ENCODE results near the gene GSG1L.
A peak's percentile ranks its signal among the peaks of the same experiment; 100 is the strongest.

GSG1L gene

DNA sequence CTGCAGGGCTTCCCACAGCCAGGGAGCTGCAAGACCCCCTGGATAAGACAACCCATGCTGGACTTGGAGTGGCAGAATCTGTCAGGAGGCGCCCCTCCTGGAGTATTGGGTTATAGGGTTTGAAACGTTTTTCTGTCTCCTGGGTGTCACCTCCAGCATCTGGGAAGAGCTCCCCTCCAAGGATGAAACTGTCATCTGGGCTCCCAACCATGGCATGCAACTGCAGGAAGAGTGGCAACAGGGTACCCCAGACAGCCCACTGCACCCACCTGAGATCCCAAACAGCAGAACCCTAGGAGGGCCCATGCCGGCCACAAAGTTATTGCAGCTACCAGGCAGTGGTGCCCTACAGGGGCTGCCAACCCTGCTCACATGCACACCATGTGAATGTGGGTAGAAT lies 636 bp upstream of the GSG1L start:
- no peak for DNase-seq (ENCODE audit: low read depth)
- TF ChIP-seq, protein P1, sequence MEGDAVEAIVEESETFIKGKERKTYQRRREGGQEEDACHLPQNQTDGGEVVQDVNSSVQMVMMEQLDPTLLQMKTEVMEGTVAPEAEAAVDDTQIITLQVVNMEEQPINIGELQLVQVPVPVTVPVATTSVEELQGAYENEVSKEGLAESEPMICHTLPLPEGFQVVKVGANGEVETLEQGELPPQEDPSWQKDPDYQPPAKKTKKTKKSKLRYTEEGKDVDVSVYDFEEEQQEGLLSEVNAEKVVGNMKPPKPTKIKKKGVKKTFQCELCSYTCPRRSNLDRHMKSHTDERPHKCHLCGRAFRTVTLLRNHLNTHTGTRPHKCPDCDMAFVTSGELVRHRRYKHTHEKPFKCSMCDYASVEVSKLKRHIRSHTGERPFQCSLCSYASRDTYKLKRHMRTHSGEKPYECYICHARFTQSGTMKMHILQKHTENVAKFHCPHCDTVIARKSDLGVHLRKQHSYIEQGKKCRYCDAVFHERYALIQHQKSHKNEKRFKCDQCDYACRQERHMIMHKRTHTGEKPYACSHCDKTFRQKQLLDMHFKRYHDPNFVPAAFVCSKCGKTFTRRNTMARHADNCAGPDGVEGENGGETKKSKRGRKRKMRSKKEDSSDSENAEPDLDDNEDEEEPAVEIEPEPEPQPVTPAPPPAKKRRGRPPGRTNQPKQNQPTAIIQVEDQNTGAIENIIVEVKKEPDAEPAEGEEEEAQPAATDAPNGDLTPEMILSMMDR (conservative IDR thresholded peaks at IDR 0.05; ENCODE audit: low read length), result no peak
- no peak overlapping the region for H3K4me3 ChIP-seq (ENCODE audit: low read length)

DNA sequence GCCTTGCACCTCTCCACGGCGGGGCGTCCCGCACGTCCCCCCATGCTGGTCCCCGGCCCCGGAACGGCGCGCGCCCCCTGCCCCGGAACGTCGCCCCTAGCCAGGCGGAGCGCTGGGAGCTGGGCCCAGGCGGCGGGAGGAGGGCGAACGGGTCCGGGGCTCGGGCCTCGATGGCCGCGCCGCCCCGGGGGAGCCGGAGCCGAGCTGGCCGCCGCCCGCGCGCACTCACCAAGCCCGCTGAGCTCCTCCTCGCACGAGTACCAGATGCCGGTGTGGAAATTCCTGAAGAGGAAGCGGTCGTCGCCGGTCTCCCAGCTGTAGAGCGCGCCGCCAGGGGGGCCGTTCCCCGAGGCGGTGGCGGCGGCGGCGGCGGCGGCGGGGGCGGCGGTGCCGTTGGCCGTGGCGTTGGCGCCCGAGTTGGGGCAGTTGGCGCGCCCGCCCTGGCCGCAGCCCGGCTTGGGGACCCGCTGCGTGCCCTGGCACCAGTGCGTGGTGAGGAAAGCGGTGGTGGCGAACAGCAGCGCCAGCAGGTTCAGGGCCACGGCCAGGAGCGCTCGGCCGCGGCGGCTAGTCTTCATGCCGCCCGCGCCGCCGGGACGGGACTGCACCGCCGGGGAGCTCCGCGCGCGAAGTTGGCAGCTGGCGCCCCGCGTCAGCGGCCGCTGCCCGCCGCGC lies 530 bp downstream of the GSG1L start:
- TF ChIP-seq, protein P1 (conservative IDR thresholded peaks at IDR 0.05; ENCODE audit: low read length), result no peak
- DNase-seq (ENCODE audit: low read depth), result peak; percentile 29
- no peak overlapping the region for H3K4me3 ChIP-seq (ENCODE audit: low read length)

DNA sequence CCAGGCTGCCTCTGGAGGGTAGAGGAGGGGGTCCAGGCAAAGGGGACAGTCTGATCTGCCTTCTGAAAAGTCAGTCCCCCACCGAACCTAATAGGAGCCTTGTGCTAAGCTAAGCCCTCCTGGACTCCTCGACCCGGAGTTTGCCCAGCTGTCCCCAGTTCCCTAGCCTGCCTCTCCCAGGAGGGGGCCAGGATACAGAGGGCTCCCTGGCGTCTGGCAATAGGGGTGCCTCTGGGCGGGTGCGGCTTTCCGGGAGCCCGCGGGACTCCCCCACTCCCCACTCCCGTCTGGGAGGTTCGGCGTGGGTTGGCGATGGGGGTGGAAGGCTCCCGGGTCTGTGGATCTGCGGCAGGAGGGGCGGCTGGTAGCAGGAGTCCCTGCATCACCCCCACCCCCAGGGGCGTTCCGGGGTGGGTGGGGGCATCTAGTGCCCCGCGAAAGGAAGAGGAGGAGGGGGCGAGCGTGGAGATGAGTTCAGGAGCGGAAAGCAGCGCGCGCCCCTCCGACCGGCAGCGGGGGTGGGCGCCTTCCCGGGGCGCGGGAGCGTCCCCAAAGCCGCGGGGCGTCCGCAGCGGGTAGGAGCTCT lies 1.2 kb downstream of the GSG1L start:
- no peak overlapping the region for H3K4me3 ChIP-seq (ENCODE audit: low read length)
- TF ChIP-seq, protein P1 (conservative IDR thresholded peaks at IDR 0.05; ENCODE audit: low read length), result no peak
- DNase-seq (ENCODE audit: low read depth), result no peak

DNA sequence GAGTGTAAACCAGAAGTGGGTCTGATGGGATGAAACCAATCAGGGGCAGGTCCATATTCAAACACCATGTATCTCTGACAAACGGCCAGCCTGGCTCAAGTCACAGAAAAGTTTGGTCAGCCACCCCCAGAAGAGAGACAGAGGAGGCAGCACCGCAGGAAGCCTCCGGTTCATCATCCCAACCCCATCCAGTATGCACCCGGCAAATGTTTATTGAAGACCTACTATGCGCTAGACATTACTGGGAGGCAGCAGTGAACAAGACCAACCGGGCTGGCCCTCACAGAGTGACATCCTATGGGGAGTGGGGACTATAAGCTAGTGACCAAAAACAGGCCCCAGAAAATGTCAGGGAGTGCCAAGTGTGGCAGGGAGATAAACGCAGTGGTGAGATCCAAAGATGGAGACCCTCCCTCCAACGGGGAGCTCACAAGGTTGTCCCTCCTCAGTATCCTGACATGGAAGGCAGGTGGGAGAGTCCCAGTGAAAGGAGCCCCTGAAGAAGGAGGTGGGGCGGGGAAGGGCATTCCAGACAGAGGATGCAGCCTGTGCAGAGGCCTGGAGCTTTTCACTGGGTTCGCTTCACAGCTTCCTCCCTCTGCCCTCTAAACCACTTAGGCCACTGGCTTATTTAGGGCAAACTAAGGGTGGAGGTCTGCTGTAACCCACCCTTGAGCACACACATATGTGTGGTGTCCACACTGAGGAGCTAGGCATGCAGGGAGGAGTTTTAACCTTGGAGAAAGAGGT lies 2.0 kb downstream of the GSG1L start:
- DNase-seq (ENCODE audit: low read depth), result no peak
- TF ChIP-seq, protein P1 (conservative IDR thresholded peaks at IDR 0.05; ENCODE audit: low read length), result no peak

DNA sequence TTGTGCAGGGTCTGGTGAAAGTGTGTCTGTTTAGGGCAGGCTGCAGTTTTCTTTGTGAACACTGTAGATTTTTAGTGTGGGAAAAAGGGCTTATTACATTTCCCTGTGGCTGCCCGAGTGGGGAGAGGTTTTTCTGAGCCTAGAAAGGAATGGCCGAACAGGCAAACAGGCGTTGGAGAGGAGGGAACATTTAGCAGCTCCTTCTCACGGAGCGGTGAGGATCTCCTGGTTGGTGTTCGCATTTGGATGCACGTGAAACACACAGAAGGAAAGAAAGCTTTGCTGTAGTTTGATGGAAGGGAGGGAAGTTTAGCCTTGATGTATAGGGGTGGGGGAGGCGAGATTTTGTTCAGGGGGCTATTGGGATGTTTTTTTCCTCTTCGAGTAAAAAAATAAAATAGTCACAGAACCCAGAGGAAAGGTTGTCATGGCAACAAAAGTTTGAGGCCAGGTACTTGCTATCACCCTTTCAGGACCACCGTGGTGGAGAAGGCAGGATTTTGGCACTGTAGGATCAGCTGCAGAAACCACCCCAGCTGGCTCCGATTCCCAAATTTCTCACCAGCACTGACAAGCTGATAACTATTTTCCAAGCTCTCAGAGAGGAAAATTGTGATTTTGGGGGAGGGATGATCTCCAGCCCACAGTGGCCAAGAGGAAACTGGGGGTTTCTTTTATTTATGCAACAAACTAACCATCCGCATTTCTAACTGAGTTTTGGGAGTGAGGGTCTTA lies 3.5 kb downstream of the GSG1L start:
- DNase-seq (ENCODE audit: low read depth), result no peak
- TF ChIP-seq, protein P1 (conservative IDR thresholded peaks at IDR 0.05; ENCODE audit: low read length), result no peak
- no peak overlapping the region for H3K4me3 ChIP-seq (ENCODE audit: low read length)

More for the DNA sequence above, 2.0 kb downstream of the GSG1L start:
- H3K4me3 ChIP-seq (ENCODE audit: low read length), result no peak overlapping the region

DNA sequence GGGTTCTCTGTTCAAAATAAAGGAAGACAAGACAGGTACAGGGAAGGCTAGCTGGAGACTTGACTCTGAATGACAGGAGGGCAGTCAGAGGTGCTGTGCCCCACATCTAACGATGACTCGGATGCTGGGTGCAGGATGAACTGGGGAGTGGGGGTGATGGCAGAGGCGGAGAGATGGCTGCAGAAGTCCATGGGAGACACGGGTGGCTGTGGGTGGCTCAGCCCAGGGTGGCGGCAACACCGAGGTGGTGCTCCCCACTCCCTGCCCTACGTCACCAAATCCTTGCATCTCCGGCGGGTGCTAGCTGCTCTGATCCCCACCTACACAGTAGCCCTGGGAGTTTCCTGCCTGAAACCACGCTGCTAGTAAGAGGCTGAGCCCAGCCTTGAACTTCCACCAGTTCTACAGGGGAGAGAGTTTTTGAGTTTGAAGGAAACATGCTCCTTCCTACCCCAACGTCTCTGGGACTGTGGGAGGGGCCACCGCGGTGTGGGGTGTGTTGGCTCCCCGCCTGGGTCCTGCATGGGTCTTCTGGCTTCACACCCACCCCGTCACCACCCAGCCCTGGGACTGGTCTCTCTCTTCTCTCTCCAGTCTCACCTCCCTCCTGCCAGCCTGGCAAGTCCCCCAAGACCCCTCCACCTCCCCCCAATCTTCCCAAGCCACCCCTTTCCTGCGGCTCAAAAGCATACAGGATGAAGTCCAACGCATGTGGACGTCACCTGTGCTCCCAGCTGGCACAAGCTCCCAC lies 4.5 kb downstream of the GSG1L start:
- TF ChIP-seq, protein P1 (conservative IDR thresholded peaks at IDR 0.05; ENCODE audit: low read length), result no peak
- no peak for DNase-seq (ENCODE audit: low read depth)

More for the DNA sequence above, 4.5 kb downstream of the GSG1L start:
- H3K4me3 ChIP-seq (ENCODE audit: low read length), result no peak overlapping the region

All from AG10803 (cell line).